Keratinocyte (primary cell): Measurements from ENCODE around the gene TRIB2. TPM values are rescaled to one million over a fixed set of nuclear protein-coding genes. Genes with fewer than 3 reads are reported as not detected.

Experiments
- DNase-seq: peaks from one replicate; pipeline ENCODE4 v3.0.0-alpha.2; 2011; ENCODE audit warnings: low read depth, missing footprints, low spot score
- FAIRE-seq: peaks from 2 replicates; lab custom pipeline; 2011; peaks lifted over from hg19 to GRCh38; lab: Jason Lieb, UNC
- H2AFZ ChIP-seq: 2 replicates; pipeline ENCODE4 v1.6.0; 2012; ENCODE audit warnings: low read length, control low read depth, inconsistent platforms; ENCODE audit not compliant: control insufficient read depth
- H3K27ac ChIP-seq: 2 replicates; pipeline ENCODE4 v1.5.1; 2011; ENCODE audit warnings: low read length; ENCODE audit not compliant: control insufficient read depth, insufficient read depth
- H3K27me3 ChIP-seq: 3 replicates; pipeline ENCODE4 v1.6.0; 2011; ENCODE audit warnings: low read length; ENCODE audit not compliant: control insufficient read depth, insufficient read depth; ENCODE audit errors: extremely low read depth
- H3K36me3 ChIP-seq, 2 experiments: 2 replicates in 1 of 2; 3 replicates in 1 of 2; pipeline ENCODE4 v1.5.1; 2011; ENCODE audit warnings: low read length in 2 of 2, mild to moderate bottlenecking in 1 of 2; ENCODE audit not compliant: control insufficient read depth in 2 of 2, insufficient read depth in 2 of 2; ENCODE audit errors: extremely low read depth in 1 of 2
- H3K4me1 ChIP-seq: 3 replicates; pipeline ENCODE4 v1.5.1; 2011; ENCODE audit warnings: low read length; ENCODE audit not compliant: control insufficient read depth, insufficient read depth; ENCODE audit errors: extremely low read depth
- H3K4me2 ChIP-seq: 3 replicates; pipeline ENCODE4 v1.6.0; 2011; ENCODE audit warnings: low read depth, low read length; ENCODE audit not compliant: control insufficient read depth, insufficient read depth; ENCODE audit errors: extremely low read depth
- H3K4me3 ChIP-seq, 3 experiments: fragments of 200-600 bp in 1 of 3; sonication (generic) in 1 of 3; 2 replicates in 2 of 3; 3 replicates in 1 of 3; pipeline ENCODE4 v1.5.1; 2011 to 2016; ENCODE audit warnings: low read length in 3 of 3, mild to moderate bottlenecking in 3 of 3, control low read depth in 2 of 3, inconsistent platforms in 1 of 3, low read depth in 1 of 3, mixed read lengths in 1 of 3, mixed run types in 1 of 3, moderate library complexity in 1 of 3; ENCODE audit not compliant: control insufficient read depth in 2 of 3, insufficient read depth in 2 of 3; ENCODE audit errors: extremely low read depth in 1 of 3
- H3K79me2 ChIP-seq: 2 replicates; pipeline ENCODE4 v1.6.0; 2012; ENCODE audit warnings: low read length; ENCODE audit not compliant: control insufficient read depth, insufficient read depth
- H3K9ac ChIP-seq: 3 replicates; pipeline ENCODE4 v1.6.0; 2011; ENCODE audit warnings: low read length; ENCODE audit not compliant: control insufficient read depth, insufficient read depth; ENCODE audit errors: extremely low read depth
- H3K9me1 ChIP-seq: 3 replicates; pipeline ENCODE4 v1.6.0; 2011; ENCODE audit warnings: low read length; ENCODE audit not compliant: control insufficient read depth, insufficient read depth; ENCODE audit errors: extremely low read depth
- H3K9me3 ChIP-seq: 2 replicates; pipeline ENCODE4 v1.5.1; 2012; ENCODE audit warnings: low read depth, low read length; ENCODE audit not compliant: control insufficient read depth
- H4K20me1 ChIP-seq: 3 replicates; pipeline ENCODE4 v1.6.0; 2011; ENCODE audit warnings: low read length; ENCODE audit not compliant: control insufficient read depth, insufficient read depth; ENCODE audit errors: extremely low read depth
- CTCF ChIP-seq, 3 experiments: IDR thresholded peaks in 1 of 3; conservative IDR thresholded peaks in 1 of 3; optimal IDR thresholded peaks in 1 of 3; 2 replicates in 2 of 3; 3 replicates in 1 of 3; pipeline versions ENCODE3 to v1.5.1; 2011; ENCODE audit warnings: low read length in 3 of 3, mild to moderate bottlenecking in 3 of 3, moderate library complexity in 2 of 3, control low read depth in 1 of 3, inconsistent platforms in 1 of 3; ENCODE audit not compliant: insufficient read depth in 2 of 3; ENCODE audit errors: extremely low read depth in 1 of 3
- EZH2 ChIP-seq: IDR thresholded peaks from one replicate; pipeline ENCODE4 v1.6.1; 2012; ENCODE audit warnings: inconsistent platforms, mild to moderate bottlenecking, low read length, moderate library complexity
- dilution Hi-C: fragments of 300-500 bp; cut with MboI; formaldehyde crosslinking; loops from one replicate; pipeline ENCODE4 v1.7.0; 2020; ENCODE audit warnings: low sequenced_read_pairs; ENCODE audit not compliant: extremely low pct_ligation_motif_present
- polyA plus RNA-seq, 5 experiments: library from polyadenylated mRNA; depleted of rRNA in 3 of 5; stranded (reverse) in 3 of 5; stranded (forward) in 1 of 5; unstranded in 1 of 5; fragments of >200 nt; gene quantifications; 1 replicate in 1 of 5; 2 replicates in 3 of 5; 3 replicates in 1 of 5; pipeline versions ENCODE4 v1.2.1 to v1.2.3, GENCODE V29; 2011 to 2012; ENCODE audit warnings: missing spikeins in 2 of 5, low read depth in 1 of 5, low replicate concordance in 1 of 5

TRIB2 gene
- polyA plus RNA-seq, 1 donor (not counting 4 experiments of a cell fraction or from before 2014, with no cell fraction given): 7.7 TPM

- Histone ChIP-seq H3K27ac (no peak overlapping the region), H3K4me1 (no peaks in the 10 kb centered on the region), H3K79me2 (no peaks in the 10 kb centered on the region), H2AFZ (no peak overlapping the region), H3K9ac (no peak overlapping the region), H4K20me1 (no peaks in the 10 kb centered on the region), H3K4me3 (no peak overlapping the region), H3K4me2 (no peak overlapping the region), H3K9me3 (no peaks in the 10 kb centered on the region), H3K36me3 (peaks cover 0 to 4% of the 10 kb centered on the region in 2 experiments), H3K27me3 (no peaks in the 10 kb centered on the region), H3K9me1 (no peaks in the 10 kb centered on the region)
- dilution Hi-C loops: no loop called here
- FAIRE-seq: no peak
- DNase-seq: no peak
- no peak for TF ChIP-seq CTCF (optimal IDR thresholded peaks at IDR 0.05 in 1 of 3, IDR thresholded peaks at IDR 0.05 in 1 of 3, conservative IDR thresholded peaks at IDR 0.05 in 1 of 3; ENCODE audit: extremely low read depth in 1 of 3, insufficient read depth in 2 of 3, low read length in 3 of 3)
- no peak for TF ChIP-seq EZH2
Observed at GRCh38 chr2:12741380-12741779, 24.6 kb downstream of the TRIB2 start.

GRCh38 chr2:12742891-12743290 lies 26.2 kb downstream of the TRIB2 start:
- dilution Hi-C loops: no loop called here
- no peaks in the 10 kb centered on the region for H4K20me1 ChIP-seq

More at GRCh38 chr2:12742891-12743290, 26.2 kb downstream of the TRIB2 start:
- TF ChIP-seq EZH2 (no peak), CTCF (optimal IDR thresholded peaks at IDR 0.05 in 1 of 3, IDR thresholded peaks at IDR 0.05 in 1 of 3, conservative IDR thresholded peaks at IDR 0.05 in 1 of 3; ENCODE audit: extremely low read depth in 1 of 3, insufficient read depth in 2 of 3, low read length in 3 of 3) (no peak)
- FAIRE-seq (no peak), DNase-seq (no peak)
- no peaks in the 10 kb centered on the region for H3K4me1 ChIP-seq
- no peaks in the 10 kb centered on the region for H3K9me3 ChIP-seq
- no peak overlapping the region for H3K4me2 ChIP-seq
- peaks cover 0 to 4% of the 10 kb centered on the region in 2 experiments for H3K36me3 ChIP-seq
- H3K79me2 ChIP-seq: no peaks in the 10 kb centered on the region
- H3K9me1 ChIP-seq: no peaks in the 10 kb centered on the region
- no peak overlapping the region for H3K4me3 ChIP-seq
- no peak overlapping the region for H3K27ac ChIP-seq
- H2AFZ ChIP-seq: no peak overlapping the region
- H3K27me3 ChIP-seq: no peaks in the 10 kb centered on the region
- no peak overlapping the region for H3K9ac ChIP-seq
